Measurements from ENCODE around the gene ELAPOR1.

DNA sequence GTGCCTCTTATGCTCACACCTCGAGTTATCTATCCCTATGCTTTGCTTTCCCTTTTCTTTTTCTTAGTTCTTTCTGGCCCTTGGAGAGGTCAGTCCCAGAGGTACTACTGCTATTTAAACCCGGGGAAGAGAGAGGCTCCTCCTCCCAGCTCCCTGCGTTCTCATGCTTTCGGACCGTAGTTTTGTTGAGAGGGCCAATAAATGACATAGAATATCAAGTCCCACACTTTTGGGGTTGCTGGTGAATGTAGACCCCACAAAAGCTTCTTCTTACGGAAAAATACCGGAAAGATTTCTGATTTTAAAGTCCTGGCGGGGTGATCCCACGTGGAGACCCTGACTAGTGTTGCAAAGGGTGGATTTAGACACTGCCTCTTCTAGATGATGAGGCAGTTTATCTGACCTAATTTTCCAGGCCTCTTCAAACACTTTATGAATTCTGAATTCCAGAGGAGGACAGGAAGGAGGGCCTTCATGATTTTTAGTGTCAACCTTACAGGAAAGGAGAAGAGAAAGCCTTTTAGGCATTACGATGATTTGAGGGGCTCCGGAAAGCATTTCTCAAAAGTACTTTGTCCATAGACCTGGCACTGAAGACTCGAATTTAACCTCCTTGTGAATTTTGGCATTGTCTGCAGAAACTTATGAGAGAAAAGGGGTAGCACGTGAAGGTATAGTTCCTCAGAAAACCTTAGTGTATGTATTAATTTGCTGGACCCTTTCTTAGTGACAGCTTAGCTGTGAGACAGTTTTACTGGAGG is 22.7 kb upstream of the ELAPOR1 start:
- TF ChIP-seq BCOR (IDR thresholded peaks at IDR 0.05) (no peak), ESRRB (CRISPR knock-in tag; IDR thresholded peaks at IDR 0.05; ENCODE audit: borderline replicate concordance) (no peak), FOS (IDR thresholded peaks at IDR 0.05; ENCODE audit: extremely low read depth, insufficient read length) (no peak), JUN (IDR thresholded peaks at IDR 0.05; ENCODE audit: borderline replicate concordance, low read depth, low read length) (no peak), JUN (CRISPR knock-in tag; IDR thresholded peaks at IDR 0.05; ENCODE audit: borderline replicate concordance) (no peak), MTA1 (IDR thresholded peaks at IDR 0.05; ENCODE audit: borderline replicate concordance) (no peak), ZEB2 (IDR thresholded peaks at IDR 0.05) (no peak), ZNF57 (CRISPR knock-in tag; IDR thresholded peaks at IDR 0.05) (no peak), DIDO1 (tag; IDR thresholded peaks at IDR 0.05; ENCODE audit: low read depth) (no peak), FOXA1 (IDR thresholded peaks at IDR 0.05; ENCODE audit: borderline replicate concordance) (no peak), ZZZ3 (IDR thresholded peaks at IDR 0.05) (no peak), LARP7 (IDR thresholded peaks at IDR 0.05) (no peak)
- TF ChIP-seq, protein P1, sequence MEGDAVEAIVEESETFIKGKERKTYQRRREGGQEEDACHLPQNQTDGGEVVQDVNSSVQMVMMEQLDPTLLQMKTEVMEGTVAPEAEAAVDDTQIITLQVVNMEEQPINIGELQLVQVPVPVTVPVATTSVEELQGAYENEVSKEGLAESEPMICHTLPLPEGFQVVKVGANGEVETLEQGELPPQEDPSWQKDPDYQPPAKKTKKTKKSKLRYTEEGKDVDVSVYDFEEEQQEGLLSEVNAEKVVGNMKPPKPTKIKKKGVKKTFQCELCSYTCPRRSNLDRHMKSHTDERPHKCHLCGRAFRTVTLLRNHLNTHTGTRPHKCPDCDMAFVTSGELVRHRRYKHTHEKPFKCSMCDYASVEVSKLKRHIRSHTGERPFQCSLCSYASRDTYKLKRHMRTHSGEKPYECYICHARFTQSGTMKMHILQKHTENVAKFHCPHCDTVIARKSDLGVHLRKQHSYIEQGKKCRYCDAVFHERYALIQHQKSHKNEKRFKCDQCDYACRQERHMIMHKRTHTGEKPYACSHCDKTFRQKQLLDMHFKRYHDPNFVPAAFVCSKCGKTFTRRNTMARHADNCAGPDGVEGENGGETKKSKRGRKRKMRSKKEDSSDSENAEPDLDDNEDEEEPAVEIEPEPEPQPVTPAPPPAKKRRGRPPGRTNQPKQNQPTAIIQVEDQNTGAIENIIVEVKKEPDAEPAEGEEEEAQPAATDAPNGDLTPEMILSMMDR (IDR thresholded peaks at IDR 0.05 in 2 of 3, conservative IDR thresholded peaks at IDR 0.05 in 1 of 3; ENCODE audit: insufficient read depth in 2 of 3, low read depth in 1 of 3, low read length in 3 of 3): no peak
- TF ChIP-seq, protein P2, sequence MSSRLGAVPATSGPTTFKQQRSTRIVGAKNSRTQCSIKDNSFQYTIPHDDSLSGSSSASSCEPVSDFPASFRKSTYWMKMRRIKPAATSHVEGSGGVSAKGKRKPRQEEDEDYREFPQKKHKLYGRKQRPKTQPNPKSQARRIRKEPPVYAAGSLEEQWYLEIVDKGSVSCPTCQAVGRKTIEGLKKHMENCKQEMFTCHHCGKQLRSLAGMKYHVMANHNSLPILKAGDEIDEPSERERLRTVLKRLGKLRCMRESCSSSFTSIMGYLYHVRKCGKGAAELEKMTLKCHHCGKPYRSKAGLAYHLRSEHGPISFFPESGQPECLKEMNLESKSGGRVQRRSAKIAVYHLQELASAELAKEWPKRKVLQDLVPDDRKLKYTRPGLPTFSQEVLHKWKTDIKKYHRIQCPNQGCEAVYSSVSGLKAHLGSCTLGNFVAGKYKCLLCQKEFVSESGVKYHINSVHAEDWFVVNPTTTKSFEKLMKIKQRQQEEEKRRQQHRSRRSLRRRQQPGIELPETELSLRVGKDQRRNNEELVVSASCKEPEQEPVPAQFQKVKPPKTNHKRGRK (tag; IDR thresholded peaks at IDR 0.05): no peak
- TF ChIP-seq, protein P3, sequence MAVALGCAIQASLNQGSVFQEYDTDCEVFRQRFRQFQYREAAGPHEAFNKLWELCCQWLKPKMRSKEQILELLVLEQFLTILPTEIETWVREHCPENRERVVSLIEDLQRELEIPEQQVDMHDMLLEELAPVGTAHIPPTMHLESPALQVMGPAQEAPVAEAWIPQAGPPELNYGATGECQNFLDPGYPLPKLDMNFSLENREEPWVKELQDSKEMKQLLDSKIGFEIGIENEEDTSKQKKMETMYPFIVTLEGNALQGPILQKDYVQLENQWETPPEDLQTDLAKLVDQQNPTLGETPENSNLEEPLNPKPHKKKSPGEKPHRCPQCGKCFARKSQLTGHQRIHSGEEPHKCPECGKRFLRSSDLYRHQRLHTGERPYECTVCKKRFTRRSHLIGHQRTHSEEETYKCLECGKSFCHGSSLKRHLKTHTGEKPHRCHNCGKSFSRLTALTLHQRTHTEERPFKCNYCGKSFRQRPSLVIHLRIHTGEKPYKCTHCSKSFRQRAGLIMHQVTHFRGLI (CRISPR knock-in tag; IDR thresholded peaks at IDR 0.05): no peak

All from K562 (cell line).